Right ventricle myocardium superior (tissue), 1 donor: ENCODE results near the gene SFT2D3. TPM values are rescaled to one million over a fixed set of nuclear protein-coding genes. Genes with fewer than 3 reads are reported as not detected.

Experiments used
- ATAC-seq: fragments of 200-7000 bp; cut with Tn5 transposase; one replicate; pipeline ENCODE4 v1.9.1; 2020; ENCODE audit warnings: mild to moderate bottlenecking; ENCODE audit not compliant: poor library complexity
- DNase-seq: peaks from one replicate; pipeline ENCODE4 v3.0.0-alpha.2; 2020
- intact Hi-C: fragments of 100-400 bp; cut with DNase I; formaldehyde crosslinking; loops from one replicate; pipeline ENCODE4 v1.11.2; 2022
- total RNA-seq: library from RNA; stranded (reverse); fragmentation: NEBNext Ultra II Directional; extraction: Animal tissue kit (Norgen Biotek cat#: 25700); gene quantifications from one replicate; pipeline ENCODE4 v1.2.1, GENCODE V29; 2021
- donor health status: DM: no; HTN: yes; CAD: no; lungs with severe emphysema.

SFT2D3 gene
- total RNA-seq, 1 donor from 2014 or later: 3.2 TPM

DNA sequence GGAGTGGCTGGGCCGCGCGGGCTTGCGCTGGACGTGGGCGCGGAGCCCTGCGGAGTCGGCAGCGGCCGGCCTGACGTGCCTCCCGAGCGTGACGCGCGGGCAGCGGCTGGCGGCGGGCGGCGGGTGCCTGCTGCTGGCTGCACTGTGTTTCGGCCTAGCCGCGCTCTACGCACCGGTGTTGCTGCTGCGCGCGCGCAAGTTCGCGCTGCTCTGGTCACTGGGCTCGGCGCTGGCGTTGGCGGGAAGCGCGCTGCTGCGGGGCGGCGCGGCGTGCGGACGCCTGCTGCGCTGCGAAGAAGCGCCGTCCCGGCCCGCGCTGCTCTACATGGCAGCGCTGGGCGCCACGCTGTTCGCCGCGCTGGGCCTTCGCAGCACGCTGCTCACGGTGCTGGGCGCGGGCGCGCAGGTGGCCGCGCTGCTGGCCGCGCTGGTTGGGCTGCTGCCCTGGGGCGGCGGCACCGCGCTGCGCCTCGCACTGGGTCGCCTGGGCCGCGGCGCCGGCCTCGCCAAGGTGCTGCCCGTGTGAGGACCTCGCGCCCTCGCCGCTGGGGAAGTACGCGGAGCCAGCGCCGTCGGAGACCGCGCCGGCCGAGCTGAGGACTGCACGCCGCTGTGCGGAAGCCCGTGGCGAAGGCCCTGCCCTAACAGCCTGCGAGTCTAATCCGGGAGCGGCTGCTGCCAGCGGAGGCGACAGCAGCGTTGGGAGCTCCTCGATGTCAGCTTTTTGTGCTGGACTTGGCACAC is 526 bp downstream of the SFT2D3 start:
- ATAC-seq: peak; percentile 66
- DNase-seq: peak; percentile 89
- intact Hi-C loops: no loop called here

DNA sequence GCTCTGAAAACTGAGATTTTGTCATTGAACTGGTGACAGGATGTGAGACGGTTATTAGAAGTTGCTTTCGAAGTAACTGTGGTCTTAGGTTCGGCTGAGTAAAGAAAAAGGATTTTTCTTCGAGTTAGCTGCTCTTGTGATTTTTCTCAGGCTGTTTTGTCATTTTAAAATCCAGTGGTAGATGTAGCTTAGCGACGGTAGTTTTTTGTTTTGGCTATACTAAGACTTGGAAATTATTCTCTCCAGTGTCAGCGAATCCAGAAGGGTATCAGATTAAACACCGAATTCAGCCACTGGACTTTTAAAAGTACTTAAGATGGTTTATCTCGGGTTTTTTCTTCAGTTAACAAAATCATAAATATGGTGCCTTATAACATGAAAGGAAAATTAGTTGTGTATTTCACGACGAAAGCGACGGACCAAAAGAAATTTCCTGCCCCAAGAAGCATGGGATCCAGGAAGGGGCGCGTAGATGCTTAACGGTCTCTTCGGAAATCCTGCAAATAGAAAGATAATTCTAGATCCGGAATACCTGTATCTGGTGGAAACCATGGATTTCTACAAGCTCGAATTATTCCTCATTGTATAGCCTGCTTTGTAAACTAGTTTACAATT is 1.2 kb downstream of the SFT2D3 start:
- no peak for DNase-seq

DNA sequence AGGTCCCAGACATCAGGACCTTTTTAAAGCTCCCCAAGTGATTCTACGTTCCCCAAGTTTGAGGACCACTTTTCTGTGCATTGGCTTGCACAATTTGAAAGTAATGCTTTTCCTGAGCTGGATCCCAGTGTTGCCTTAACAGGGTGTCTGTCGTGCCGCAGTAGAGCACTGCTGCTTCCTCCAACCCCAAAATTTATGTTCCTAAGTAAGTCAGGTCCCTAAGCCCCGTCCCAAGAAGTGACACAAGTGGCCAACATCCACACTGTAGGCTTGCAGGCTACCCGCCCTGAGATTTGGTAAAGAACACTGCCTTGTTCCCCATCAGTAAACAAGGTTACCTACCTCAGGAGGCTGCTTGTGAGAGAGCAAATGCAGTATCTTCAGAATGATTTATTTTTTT is 2.0 kb downstream of the SFT2D3 start:
- DNase-seq (no peak), ATAC-seq (no peak)
- intact Hi-C loops: no loop called here

More for the DNA sequence above, 1.2 kb downstream of the SFT2D3 start:
- intact Hi-C loops: no loop called here
- ATAC-seq: no peak

DNA sequence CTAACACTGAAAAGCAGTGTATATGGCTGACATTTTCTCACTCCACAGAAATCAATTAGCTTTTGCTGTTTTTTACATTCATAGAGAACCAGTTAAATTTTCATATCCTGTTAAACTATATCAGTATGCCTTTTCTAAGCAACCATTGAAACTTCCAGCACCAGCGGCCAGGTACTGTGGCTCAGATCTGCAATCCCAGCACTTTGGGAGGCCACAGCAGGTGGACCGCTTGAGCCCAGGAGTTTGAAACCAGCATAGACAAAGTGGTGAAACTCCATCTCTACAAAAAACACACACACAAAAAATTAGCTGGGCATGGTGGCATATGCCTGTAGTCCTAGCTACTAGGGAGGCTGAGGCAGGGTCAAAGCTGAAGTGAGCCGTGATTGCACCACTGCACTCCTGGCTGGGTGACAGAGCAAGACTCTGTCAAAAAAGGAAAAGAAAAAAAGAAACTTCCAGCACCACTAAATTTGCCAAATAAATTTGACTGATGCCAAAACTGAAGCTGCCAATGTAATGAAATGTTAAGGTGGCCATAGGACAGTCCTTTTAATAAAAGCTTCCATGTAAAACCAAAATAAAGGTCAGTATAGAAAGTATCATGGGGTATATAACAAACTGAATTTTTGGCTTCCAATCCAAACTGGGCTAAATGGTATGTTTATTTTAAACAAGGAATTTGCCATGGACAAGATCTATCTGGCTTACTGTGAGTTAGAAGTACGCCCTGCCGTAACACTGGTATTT is 3.5 kb downstream of the SFT2D3 start:
- intact Hi-C loops: no loop called here
- ATAC-seq (no peak), DNase-seq (no peak)

DNA sequence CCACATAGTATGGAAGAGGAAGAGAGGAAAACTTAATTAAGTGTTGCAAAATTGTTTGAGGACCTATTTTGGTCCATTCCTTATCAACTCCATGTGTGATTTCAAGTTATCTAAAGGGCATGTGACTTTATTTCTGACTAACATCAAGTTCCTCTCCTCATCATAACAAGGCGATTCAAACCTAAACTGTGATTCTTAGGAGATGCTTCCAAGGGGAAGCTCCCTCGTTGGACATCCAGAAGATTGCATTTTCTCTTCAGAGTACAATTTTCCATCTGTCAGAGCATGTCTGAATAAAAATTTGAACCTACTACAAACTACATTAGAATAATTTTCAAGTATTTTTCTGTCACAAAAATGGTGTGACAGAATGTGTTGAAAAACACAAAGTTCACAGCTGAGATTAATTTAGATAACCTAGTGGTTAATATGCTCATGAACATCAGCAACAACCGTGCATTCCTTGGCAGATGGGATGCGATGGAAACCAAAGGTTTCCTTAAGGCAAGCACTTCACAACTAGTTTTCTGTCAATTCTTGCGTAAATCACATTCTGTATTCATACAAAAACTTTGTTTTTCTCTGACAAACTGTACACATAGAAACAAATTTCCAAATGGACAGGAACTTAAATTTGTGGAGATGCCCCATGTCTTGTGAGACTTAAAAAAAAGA is 4.2 kb downstream of the SFT2D3 start:
- DNase-seq (no peak), ATAC-seq (no peak)
- intact Hi-C loops: no loop called here

DNA sequence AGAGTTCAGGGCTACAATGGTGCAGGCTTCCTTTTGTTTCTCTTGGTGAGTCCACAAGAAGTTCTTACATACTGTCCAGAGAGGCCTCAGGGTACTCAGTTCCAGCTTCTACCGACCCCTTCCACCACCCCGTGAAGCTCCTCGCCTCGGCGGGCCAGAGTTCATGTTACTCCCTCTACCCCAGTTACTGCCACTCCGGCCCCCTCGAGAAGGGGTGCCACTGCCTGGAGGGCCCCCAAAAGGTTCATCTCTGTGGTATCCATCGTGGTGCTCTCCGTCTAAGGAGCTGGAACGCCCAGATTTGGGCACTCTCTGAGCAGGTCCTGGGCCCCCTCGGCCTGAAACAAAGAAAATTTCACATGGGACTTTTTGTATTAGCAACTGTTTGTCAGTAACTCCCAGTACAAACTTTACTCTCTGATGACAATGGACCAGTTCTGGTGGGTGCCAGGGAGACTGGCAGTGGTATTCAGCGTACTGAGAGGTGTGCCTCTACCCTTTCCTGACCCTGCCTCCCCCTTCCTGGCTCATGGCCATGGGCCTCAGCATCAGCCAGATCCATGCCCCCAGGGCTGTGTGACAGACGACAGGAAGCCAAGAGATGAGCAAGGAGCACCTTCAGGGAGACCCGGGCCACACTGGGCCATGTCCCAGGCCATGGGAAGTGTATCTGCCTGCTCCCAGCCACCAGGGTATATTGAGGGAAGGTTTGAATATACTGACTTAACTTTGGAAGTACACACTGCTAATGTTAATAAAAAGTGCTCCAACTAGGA is 5.1 kb downstream of the SFT2D3 start:
- intact Hi-C loops: no loop called here
- DNase-seq (no peak), ATAC-seq (no peak)

DNA sequence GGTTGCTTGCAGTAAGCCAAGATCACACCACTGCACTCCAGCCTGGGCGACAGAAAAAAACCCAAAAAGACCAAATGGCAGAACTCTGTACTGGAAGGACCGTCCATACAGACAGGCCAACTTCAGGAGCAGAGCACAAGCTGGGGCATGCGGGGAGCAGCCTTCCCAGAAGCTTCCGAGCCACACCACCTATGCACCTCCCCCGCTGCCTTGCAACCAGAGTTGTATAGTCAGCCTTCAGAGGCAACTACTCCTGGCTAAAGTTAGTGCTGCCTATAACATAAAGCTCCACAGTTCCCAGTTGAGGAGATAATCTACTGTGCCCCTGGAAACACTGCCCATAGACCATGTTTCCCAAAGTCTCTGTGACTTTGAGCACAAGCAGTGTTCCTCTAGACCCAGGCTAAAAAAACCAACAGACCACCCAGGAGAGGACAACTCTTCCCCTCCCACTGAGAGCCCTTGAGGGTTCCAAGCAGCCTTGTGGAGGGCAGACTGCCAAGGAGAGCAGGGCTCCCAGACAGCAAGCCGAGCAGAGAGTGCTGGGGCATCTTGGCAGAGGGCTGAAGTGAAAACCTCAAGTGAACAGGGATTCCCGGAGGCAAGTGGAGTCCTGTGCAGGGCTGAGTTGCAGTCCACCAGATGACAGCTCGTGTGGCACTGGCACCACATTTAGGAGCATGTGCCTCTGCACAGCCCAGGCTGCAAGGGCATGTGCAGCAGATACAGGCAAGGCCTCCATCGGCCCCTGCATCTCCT is 6.8 kb downstream of the SFT2D3 start:
- peak; percentile 47 for DNase-seq
- intact Hi-C loops: no loop called here
- ATAC-seq: peak; percentile 45

DNA sequence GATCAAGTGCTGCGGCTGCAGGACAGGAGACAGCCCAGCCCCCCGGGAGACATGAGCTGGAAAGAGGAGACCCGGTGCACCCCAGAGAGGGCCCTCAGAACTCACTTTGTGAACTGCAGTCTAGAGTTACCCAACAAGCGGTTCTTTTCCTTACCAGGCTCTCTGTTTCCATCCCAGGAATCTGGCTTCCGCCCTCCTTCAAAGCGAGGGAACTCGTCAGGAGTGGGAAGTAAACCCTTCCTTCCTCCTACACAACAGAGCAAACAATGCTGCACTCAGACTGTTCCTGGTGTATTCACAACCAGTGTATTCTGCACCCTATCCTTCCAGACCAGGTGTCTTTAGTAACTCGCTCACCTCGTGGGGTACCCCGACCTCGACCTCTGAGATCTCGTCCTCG is 8.0 kb downstream of the SFT2D3 start:
- intact Hi-C loops: no loop called here
- DNase-seq (no peak), ATAC-seq (no peak)

DNA sequence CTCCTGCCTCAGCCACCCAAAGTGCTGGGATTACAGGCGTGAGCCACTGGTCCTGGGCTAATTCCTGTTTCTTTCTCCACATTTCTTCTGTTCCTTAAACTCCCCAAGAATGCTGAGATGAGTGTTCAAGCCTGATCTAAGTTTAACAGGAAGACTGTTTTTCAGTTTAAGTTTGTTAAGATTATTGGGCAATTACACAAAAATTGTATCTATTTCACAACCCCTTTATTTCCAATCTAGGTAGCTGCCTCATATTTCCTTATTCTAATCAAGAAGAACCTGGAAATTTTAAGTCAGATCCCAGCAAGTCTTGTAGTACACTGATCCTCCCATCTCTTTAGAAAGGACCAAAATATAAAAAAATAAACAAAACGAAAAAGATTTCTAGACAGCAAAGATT is 11.7 kb downstream of the SFT2D3 start:
- intact Hi-C loops: no loop called here
- DNase-seq: no peak
- ATAC-seq: no peak

DNA sequence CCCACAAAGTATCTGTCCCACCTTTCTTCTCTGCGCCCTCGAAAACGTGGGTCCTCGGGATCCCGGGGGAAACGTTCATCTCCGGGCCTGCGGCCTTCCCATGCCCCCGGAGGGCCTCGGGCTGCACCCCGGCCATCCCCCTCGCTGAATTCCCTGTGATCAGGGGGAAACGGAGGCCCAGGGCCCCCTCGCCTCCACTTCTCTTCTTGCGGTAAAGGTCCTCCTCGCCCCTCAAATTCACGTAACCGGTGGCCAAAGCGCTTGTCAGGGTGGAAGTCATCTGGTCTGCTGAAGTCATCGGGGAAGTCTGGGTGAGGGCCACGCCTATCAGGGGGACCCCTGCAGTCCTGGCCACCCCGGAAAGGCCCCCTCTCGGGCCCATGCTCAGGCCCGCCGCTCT is 12.3 kb downstream of the SFT2D3 start:
- no peak for DNase-seq
- intact Hi-C loops: no loop called here
- ATAC-seq: no peak

DNA sequence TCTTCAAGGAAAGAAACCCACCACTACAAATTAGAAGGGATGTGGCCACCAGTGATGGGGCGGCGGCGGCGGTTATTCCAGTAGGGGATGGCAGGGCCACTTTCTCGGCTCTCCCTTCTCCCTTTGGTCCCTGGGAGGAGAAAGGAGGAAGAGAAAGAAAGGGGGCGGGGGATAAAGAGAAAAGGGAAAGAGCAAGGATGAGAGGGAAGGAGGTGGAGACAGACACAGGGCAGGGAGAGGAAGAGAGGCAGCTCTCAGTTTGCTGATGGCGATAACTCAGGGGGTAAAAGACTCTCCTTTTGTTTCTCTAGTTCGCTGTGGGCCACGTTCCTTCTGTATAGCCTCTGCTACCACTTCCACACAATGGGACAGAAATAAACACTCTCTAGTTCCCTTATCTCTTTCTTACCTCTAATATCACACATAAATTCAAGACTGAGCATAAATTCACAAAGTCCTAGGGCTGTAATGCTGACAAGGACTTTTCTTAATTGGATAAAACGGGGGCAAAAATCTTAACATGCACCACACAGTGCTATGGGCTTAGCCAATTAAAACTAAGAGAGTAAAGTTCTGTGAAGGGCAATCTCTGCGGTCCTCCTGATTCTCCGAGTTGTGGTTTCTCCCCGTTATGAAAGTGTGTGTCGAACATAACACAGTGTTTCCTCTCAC is 14.6 kb downstream of the SFT2D3 start:
- ATAC-seq: no peak
- intact Hi-C loops: no loop called here
- no peak for DNase-seq

DNA sequence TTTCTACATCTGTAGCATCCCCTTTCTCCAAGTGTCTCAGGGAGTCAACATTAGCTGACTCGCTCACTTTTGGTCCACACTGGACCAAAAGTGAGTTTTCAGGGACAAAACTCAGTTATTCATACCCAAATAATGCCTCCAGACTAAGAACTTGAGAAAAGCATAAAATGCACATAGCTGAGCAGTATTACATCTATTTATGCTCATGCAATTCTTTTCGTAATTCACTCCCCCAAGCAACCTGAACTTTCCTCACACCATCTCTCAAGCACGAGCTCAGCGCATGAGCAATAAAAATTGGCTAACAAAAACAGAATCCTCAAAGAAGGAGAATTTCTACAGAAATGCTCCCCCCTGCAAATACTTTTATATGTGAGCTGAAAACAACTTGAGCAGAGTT is 17.0 kb downstream of the SFT2D3 start:
- ATAC-seq: no peak

DNA sequence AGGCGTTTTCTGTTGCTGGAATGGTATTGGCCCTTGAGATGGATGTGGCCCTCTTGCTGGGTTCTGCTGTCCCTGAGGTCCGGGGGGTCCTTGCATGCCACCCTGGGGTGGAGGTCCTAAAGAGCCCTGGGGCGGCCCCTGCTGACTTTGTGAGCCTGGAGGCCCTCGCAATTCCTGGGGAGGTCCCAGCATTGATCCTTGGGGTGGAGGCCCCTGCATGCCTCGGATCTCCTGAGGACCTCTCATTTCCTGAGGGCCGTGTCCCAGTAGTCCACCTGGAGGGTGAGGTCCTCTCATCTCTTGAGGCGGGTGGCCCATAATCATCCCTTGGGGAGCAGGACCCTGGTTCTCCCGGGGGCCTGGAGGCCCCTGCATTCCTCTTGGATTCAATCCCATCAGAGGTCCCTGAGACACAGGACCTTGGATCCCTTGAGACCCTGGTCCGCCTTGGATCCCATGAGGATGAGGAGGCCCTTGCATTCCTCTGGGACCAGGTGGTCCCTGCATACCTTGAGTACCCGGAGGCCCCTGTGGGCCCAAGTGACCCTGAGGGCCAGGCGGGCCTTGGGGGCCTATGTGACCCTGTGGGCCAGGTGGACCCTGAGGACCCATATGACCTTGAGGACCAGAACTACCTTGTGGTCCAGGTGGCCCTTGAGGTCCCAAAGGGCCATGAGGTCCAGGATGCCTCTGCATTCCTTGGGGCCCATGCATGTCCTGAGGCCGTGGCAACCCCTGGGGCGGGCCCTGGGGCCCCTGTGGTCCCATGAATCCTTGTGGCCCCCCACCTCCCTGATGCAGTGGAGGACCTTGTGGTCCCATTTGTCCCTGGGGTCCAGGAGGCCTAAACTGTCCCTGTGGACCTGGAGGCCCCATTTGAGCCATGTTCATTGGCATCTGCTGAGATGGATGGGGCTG is 18.3 kb downstream of the SFT2D3 start:
- intact Hi-C loops: no loop called here
- ATAC-seq (no peak), DNase-seq (no peak)

More for the DNA sequence above, 17.0 kb downstream of the SFT2D3 start:
- intact Hi-C loops: no loop called here
- DNase-seq: no peak

DNA sequence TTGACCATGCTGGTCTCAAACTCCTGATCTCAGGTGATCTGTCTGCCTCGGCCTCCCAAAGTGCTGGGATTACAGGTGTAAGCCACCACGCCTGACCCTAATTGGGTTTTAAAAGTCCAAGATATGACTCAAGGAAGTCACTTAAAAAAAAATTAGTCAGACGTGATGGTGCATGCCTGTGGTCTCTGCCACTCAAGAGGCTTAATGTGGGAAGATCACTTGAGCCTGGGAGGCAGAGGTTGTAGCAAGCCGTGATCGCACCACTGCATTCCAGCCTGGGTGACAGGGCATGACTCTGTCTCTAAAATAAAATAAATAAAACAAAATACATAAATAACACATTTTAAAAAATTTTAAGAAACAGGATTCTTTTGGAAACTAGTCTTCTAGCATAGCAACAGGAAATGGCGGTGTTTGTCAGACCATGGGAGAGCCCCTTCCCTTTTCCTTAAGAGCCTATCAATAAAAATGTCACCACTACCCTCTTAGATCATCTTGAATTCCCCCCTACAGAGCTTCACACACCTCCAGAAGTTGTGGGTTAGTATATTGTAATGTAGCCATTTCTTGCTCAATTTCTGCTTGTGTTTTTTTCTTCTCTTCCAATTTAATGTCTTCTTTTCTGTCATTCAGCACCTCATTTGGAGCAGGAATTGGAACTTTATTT is 20.1 kb downstream of the SFT2D3 start:
- DNase-seq (no peak), ATAC-seq (no peak)
- intact Hi-C loops: no loop called here

DNA sequence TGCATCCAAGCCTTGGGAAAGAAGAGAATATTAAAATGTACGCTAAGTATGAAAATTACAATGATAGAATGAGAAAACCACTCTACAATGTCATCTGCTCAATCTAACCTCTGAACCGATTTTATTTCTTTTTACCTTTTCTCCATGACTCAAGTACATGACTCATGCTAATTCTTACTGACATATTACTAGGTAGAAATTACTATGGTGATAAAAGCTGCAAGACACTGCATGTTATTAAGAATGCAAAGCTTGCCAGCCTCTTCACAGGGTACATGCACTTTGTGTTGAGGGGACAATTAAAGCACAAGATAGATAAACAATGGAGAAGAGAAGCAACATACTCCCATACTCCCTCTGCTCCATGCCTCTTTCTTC is 20.7 kb downstream of the SFT2D3 start:
- ATAC-seq (peak; percentile 39), DNase-seq (no peak)
- intact Hi-C loops: no loop called here

DNA sequence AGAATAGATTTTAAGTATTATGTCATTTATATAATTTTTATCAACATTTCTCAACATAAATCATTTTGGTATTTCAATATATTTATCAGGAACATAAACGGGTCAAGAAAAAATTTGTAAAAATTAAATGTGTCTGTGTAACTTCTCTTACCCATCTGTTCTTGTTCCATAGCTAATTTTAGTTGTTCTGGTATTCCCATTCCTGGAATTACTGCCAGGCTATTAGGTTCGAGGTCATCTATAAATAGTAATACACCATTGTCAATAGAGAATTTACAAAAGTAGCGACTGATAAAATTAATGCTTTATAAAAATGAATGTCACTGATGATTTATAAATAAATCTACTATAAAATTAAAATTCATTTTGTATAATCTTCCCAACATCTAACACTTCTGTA is 21.5 kb downstream of the SFT2D3 start:
- DNase-seq: no peak
- ATAC-seq: peak; percentile 76
- intact Hi-C loops: no loop called here
